ENCODE measurements around the gene SPINT1. TPM values are rescaled to one million over a fixed set of nuclear protein-coding genes. Genes with fewer than 3 reads are reported as not detected.

Gene SPINT1
- total and polyA plus RNA-seq, 2 experiments from 2014 or later, result 197 to 252 TPM

DNA sequence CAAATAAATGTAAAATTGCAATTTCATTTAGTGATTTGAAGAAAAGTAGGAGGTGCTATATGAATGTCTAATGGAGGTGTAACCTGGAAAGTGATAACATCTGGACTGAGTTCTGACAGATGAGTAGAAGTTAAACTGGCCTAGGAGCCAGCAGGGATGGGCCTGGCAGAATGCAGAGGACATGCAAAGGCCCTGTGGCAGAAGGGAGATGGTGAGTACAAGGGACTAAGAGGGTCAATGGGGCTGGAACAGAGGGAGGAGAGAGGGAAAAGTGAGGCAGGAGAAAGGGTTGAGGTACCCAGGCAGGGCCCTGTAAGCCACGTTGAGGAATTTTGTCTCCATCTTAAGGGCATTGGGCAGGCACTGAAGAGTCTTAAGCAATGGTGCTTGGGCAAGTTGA lies 12.0 kb upstream of the SPINT1 start:
- WGBS (ENCODE audit: low lambda C conversion rate, missing lambda C conversion rate), result 100% methylated on average over 1 of the region's 1 CpG
- no peaks in the 10 kb centered on the region for H3K4me1 ChIP-seq (ENCODE audit: insufficient read depth)

DNA sequence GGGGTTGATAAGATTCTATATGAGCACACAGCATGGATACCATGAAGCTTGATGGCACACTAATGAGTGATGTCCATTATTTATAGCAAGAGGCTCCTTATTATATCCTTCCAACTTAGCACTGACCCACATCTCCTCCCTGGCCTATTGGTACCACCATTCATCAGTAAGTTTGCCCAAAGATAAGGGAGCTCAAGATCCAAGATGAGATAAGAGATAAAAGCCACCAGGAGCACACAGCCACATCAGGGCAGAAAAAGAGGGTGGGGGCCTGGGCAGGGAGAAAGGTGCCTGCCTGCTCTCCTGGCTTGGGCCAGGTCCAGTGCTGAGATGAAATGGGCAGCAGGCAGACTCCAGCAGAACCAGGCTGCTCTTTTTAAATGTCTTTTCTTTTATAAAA lies 10.9 kb upstream of the SPINT1 start:
- H3K27me3 ChIP-seq, result no peaks in the 10 kb centered on the region
- H2AFZ ChIP-seq, result no peak overlapping the region

More for the DNA sequence above, 12.0 kb upstream of the SPINT1 start:
- Histone ChIP-seq H3K79me2 (no peaks in the 10 kb centered on the region), H3K4me3 (no peak overlapping the region), H3K36me3 (replicated peaks; ENCODE audit: insufficient read depth, low read depth) (no peaks in the 10 kb centered on the region), H2AFZ (no peak overlapping the region), H3K4me2 (no peak overlapping the region), H3K9me3 (ENCODE audit: low read depth) (no peaks in the 10 kb centered on the region), H4K20me1 (ENCODE audit: insufficient read depth, poor library complexity, severe bottlenecking) (no peaks in the 10 kb centered on the region), H3K9me2 (replicated peaks; ENCODE audit: insufficient read depth) (no peaks in the 10 kb centered on the region), H3K27me3 (no peaks in the 10 kb centered on the region), H3K27ac (no peak overlapping the region)
- DNase-seq (ENCODE audit: low spot score), result no peak
- no peak for TF ChIP-seq EZH2 (IDR thresholded peaks at IDR 0.05; ENCODE audit: borderline replicate concordance)

DNA sequence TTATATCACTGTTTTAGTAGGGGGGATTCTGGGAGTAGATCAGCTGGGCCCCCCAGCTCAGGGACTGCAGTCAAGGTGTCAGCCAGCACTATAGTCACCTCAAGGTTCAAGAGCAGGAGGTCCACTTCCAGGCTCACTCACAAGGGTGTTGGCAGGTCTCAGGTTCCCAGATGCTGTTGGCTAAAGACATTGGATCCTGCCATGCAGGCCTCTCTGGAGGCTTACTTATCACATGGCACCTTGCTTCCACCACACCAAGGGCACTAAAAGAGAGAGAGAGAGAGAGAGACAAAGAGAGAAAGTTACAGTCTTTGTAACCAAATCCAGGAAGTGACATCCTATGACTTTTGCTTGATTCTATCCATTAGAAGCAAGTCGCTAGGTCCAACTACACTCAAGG lies 7.8 kb upstream of the SPINT1 start:
- no peaks in the 10 kb centered on the region for H4K20me1 ChIP-seq (ENCODE audit: insufficient read depth, poor library complexity, severe bottlenecking)
- no peak overlapping the region for H3K4me2 ChIP-seq
- H3K79me2 ChIP-seq, result no peaks in the 10 kb centered on the region
- no peak overlapping the region for H3K27ac ChIP-seq
- no peak for DNase-seq (ENCODE audit: low spot score)
- no peaks in the 10 kb centered on the region for H3K36me3 ChIP-seq (replicated peaks; ENCODE audit: insufficient read depth, low read depth)
- no peaks in the 10 kb centered on the region for H3K27me3 ChIP-seq
- H3K9me2 ChIP-seq (replicated peaks; ENCODE audit: insufficient read depth), result no peaks in the 10 kb centered on the region
- no peaks in the 10 kb centered on the region for H3K9me3 ChIP-seq (ENCODE audit: low read depth)
- 90% methylated on average over 1 of the region's 1 CpG for WGBS (ENCODE audit: low lambda C conversion rate, missing lambda C conversion rate)
- H3K4me1 ChIP-seq (ENCODE audit: insufficient read depth), result no peaks in the 10 kb centered on the region
- no peak overlapping the region for H2AFZ ChIP-seq
- H3K4me3 ChIP-seq, result no peak overlapping the region
- TF ChIP-seq, protein P1, sequence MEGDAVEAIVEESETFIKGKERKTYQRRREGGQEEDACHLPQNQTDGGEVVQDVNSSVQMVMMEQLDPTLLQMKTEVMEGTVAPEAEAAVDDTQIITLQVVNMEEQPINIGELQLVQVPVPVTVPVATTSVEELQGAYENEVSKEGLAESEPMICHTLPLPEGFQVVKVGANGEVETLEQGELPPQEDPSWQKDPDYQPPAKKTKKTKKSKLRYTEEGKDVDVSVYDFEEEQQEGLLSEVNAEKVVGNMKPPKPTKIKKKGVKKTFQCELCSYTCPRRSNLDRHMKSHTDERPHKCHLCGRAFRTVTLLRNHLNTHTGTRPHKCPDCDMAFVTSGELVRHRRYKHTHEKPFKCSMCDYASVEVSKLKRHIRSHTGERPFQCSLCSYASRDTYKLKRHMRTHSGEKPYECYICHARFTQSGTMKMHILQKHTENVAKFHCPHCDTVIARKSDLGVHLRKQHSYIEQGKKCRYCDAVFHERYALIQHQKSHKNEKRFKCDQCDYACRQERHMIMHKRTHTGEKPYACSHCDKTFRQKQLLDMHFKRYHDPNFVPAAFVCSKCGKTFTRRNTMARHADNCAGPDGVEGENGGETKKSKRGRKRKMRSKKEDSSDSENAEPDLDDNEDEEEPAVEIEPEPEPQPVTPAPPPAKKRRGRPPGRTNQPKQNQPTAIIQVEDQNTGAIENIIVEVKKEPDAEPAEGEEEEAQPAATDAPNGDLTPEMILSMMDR (IDR thresholded peaks at IDR 0.05; ENCODE audit: poor library complexity), result no peak

More for the DNA sequence above, 10.9 kb upstream of the SPINT1 start:
- no peaks in the 10 kb centered on the region for H3K9me3 ChIP-seq (ENCODE audit: low read depth)
- no peak overlapping the region for H3K4me3 ChIP-seq
- H3K27ac ChIP-seq, result no peak overlapping the region
- DNase-seq (ENCODE audit: low spot score), result no peak
- TF ChIP-seq EZH2phosphoT487 (IDR thresholded peaks at IDR 0.05; ENCODE audit: low read depth, severe bottlenecking, unreplicated experiment) (no peak), EZH2 (IDR thresholded peaks at IDR 0.05; ENCODE audit: borderline replicate concordance) (no peak)
- TF ChIP-seq, protein P1 (IDR thresholded peaks at IDR 0.05; ENCODE audit: poor library complexity), result no peak
- no peaks in the 10 kb centered on the region for H3K9me2 ChIP-seq (replicated peaks; ENCODE audit: insufficient read depth)
- no peaks in the 10 kb centered on the region for H3K79me2 ChIP-seq
- no peak overlapping the region for H3K4me2 ChIP-seq
- H3K4me1 ChIP-seq (ENCODE audit: insufficient read depth), result no peaks in the 10 kb centered on the region
- H3K36me3 ChIP-seq (replicated peaks; ENCODE audit: insufficient read depth, low read depth), result no peaks in the 10 kb centered on the region
- H4K20me1 ChIP-seq (ENCODE audit: insufficient read depth, poor library complexity, severe bottlenecking), result no peaks in the 10 kb centered on the region

DNA sequence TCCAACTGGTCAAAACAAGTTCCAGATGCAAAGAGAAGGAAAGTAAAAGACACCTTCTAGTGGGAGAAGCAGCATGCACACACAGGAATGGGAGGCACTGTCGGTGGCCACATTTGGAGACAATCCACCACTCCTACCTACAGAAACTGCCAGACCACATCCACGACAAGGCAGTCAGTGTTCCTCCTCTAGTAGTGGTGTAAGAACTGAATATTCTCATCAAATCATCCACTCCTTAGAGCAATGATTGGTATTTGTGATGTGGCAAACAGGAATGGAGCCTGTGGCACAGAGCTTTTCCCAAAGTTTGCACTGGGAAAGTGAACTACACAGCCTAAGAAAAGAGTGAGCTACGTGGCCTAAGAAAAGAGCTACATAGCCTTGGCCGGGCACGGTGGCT lies 5.1 kb upstream of the SPINT1 start:
- no peak for TF ChIP-seq EZH2phosphoT487 (IDR thresholded peaks at IDR 0.05; ENCODE audit: low read depth, severe bottlenecking, unreplicated experiment)
- TF ChIP-seq, protein P1 (IDR thresholded peaks at IDR 0.05; ENCODE audit: poor library complexity), result no peak
- TF ChIP-seq EZH2 (IDR thresholded peaks at IDR 0.05; ENCODE audit: borderline replicate concordance), result no peak
- no peaks in the 10 kb centered on the region for H3K9me3 ChIP-seq (ENCODE audit: low read depth)
- no peak for DNase-seq (ENCODE audit: low spot score)
- H3K4me1 ChIP-seq (ENCODE audit: insufficient read depth), result no peaks in the 10 kb centered on the region
- no peak overlapping the region for H3K4me2 ChIP-seq
- no peaks in the 10 kb centered on the region for H3K36me3 ChIP-seq (replicated peaks; ENCODE audit: insufficient read depth, low read depth)
- peaks cover 14% of the 10 kb centered on the region for H3K79me2 ChIP-seq
- 87% methylated on average over 5 of the region's 5 CpGs for WGBS (ENCODE audit: low lambda C conversion rate, missing lambda C conversion rate)
- no peaks in the 10 kb centered on the region for H3K27me3 ChIP-seq
- H2AFZ ChIP-seq, result no peak overlapping the region
- no peak overlapping the region for H3K27ac ChIP-seq
- no peak overlapping the region for H3K4me3 ChIP-seq
- no peaks in the 10 kb centered on the region for H3K9me2 ChIP-seq (replicated peaks; ENCODE audit: insufficient read depth)
- H4K20me1 ChIP-seq (ENCODE audit: insufficient read depth, poor library complexity, severe bottlenecking), result no peaks in the 10 kb centered on the region

All from hepatocyte (in vitro differentiated cells).